Progenitor cell of endocrine pancreas (in vitro differentiated cells): Measurements from ENCODE around the gene IFNA10. TPM values are rescaled to one million over a fixed set of nuclear protein-coding genes. Genes with fewer than 3 reads are reported as not detected.
"Not testable (repeated sequence)": the region's sequence is repeated elsewhere in the genome, so short reads cannot be mapped to it uniquely, and the experiment has no call there.

ENCODE experiments used
- DNase-seq: peaks from one replicate; pipeline ENCODE4 v3.0.0; 2021; ENCODE audit warnings: low spot score; ENCODE audit not compliant: unreplicated experiment
- H3K27ac Mint-ChIP-seq: 2 replicates; pipeline ENCODE4 v1.8.0; 2021; ENCODE audit warnings: mild to moderate bottlenecking, moderate library complexity, mixed read lengths
- H3K27me3 Mint-ChIP-seq: 2 replicates; pipeline ENCODE4 v1.8.0; 2021; ENCODE audit warnings: mixed read lengths
- H3K36me3 Mint-ChIP-seq: 2 replicates; pipeline ENCODE4 v1.8.0; 2022; ENCODE audit warnings: mixed read lengths; ENCODE audit not compliant: insufficient read depth
- H3K4me1 Mint-ChIP-seq: 2 replicates; pipeline ENCODE4 v1.8.0; 2021; ENCODE audit warnings: low read depth, mixed read lengths
- H3K4me3 Mint-ChIP-seq: 2 replicates; pipeline ENCODE4 v1.8.0; 2021; ENCODE audit warnings: low read depth, mild to moderate bottlenecking, moderate library complexity, mixed read lengths
- H3K9me3 Mint-ChIP-seq: 2 replicates; pipeline ENCODE4 v1.8.0; 2021; ENCODE audit warnings: low read depth, mixed read lengths
- total RNA-seq: library from RNA; stranded (reverse); gene quantifications from 2 replicates; pipeline ENCODE4 v1.2.1, GENCODE V29; 2021
- TF ChIP-seq, protein P1 (sequence below): fragments of 200-600 bp; sonication (generic); IDR thresholded peaks from one replicate; pipeline ENCODE4 v1.5.0; 2021; ENCODE audit warnings: antibody characterized with exemption, mild to moderate bottlenecking; ENCODE audit not compliant: unreplicated experiment

The IFNA10 gene
- total RNA-seq, 1 donor from 2014 or later: not detected

DNA sequence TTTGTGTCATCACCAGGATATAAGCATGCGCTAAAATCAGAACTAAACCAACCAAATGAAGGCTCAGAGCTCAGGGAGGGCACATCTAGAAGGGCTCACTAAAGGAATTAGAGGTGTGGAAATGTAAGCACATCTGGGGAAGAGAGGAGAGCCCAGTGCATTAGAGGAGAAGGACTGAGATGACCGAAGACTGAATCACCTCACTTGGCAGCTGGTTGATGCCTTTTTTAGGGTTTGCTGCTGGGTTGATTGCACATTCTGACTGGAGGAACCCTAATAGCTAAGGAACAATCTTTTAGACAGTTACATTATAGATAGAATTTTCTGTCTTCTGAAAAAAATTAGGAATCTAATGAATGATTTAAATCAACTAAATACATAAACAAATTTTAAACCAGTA, 32.3 kb downstream of the IFNA10 start:
- TF ChIP-seq, protein P1, sequence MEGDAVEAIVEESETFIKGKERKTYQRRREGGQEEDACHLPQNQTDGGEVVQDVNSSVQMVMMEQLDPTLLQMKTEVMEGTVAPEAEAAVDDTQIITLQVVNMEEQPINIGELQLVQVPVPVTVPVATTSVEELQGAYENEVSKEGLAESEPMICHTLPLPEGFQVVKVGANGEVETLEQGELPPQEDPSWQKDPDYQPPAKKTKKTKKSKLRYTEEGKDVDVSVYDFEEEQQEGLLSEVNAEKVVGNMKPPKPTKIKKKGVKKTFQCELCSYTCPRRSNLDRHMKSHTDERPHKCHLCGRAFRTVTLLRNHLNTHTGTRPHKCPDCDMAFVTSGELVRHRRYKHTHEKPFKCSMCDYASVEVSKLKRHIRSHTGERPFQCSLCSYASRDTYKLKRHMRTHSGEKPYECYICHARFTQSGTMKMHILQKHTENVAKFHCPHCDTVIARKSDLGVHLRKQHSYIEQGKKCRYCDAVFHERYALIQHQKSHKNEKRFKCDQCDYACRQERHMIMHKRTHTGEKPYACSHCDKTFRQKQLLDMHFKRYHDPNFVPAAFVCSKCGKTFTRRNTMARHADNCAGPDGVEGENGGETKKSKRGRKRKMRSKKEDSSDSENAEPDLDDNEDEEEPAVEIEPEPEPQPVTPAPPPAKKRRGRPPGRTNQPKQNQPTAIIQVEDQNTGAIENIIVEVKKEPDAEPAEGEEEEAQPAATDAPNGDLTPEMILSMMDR: no peak
- no peak overlapping the region for H3K27ac Mint-ChIP-seq
- H3K4me1 Mint-ChIP-seq: no peaks in the 10 kb centered on the region
- no peak for DNase-seq
- H3K36me3 Mint-ChIP-seq: no peaks in the 10 kb centered on the region
- H3K27me3 Mint-ChIP-seq: peaks cover 12% of the 10 kb centered on the region
- H3K9me3 Mint-ChIP-seq: no peaks in the 10 kb centered on the region
- H3K4me3 Mint-ChIP-seq: no peak overlapping the region

GRCh38 chr9:21172156-21172555, 34.8 kb downstream of the IFNA10 start:
- Mint-ChIP-seq H3K4me3 (no peak overlapping the region), H3K36me3 (no peaks in the 10 kb centered on the region), H3K27me3 (peaks cover 10% of the 10 kb centered on the region), H3K4me1 (no peaks in the 10 kb centered on the region), H3K9me3 (no peaks in the 10 kb centered on the region), H3K27ac (no peak overlapping the region)
- TF ChIP-seq, protein P1: no peak
- no peak for DNase-seq

DNA sequence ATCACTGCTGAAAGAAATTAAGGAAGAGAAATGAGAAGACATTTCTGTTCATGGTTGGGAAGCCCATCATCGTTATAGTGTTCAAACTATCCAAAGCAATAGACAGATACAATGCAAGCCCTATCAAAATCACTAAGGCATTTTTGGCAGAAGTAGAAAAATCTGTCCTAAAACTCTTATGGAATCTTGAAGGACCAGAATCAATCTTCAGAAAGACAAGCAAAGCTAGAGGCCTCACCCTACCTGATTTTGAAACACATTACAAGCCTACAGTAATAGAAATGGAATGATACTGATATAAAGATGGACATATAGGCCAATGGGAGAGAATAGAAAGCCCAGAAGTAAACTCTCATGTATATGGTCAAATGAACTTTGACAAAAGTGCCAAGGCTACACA, 35.6 kb downstream of the IFNA10 start:
- no peak overlapping the region for H3K27ac Mint-ChIP-seq
- DNase-seq: no peak
- TF ChIP-seq, protein P1: no peak
- no peaks in the 10 kb centered on the region for H3K9me3 Mint-ChIP-seq
- no peaks in the 10 kb centered on the region for H3K36me3 Mint-ChIP-seq
- no peaks in the 10 kb centered on the region for H3K4me1 Mint-ChIP-seq
- H3K4me3 Mint-ChIP-seq: no peak overlapping the region
- peaks cover 9% of the 10 kb centered on the region for H3K27me3 Mint-ChIP-seq

DNA sequence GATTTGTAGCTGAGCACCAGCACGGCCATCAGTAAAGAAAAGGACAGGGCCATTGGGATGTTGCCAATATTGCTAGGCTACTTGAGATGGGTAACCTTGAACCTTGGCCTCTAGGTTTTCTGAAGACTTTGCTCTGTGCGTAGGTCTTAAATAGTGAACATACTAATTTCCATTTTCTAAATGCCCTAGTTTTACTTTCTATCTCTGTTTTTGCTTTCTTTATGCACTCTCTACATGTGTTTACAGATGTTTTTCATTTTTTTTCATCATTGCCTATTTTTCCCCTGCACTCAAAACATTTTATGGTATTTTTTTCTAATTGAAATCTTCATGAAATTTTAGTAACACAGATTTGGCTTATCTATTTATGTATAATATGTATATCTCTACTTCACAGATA, 40.4 kb downstream of the IFNA10 start, which contains the start of gene IFNA21:
TSS of gene IFNA21 (minus strand) at position 101 of the 400 bp plus-strand sequence. CDS start at position 53, 48 bp downstream.
- not testable (repeated sequence) for H3K27me3 Mint-ChIP-seq, H3K9me3 Mint-ChIP-seq, DNase-seq, H3K36me3 Mint-ChIP-seq, H3K27ac Mint-ChIP-seq, H3K4me1 Mint-ChIP-seq, H3K4me3 Mint-ChIP-seq

GRCh38 chr9:21165516-21165915, 41.4 kb downstream of the IFNA10 start:
- DNase-seq: no peak
- no peaks in the 10 kb centered on the region for H3K27me3 Mint-ChIP-seq
- no peak overlapping the region for H3K27ac Mint-ChIP-seq
- TF ChIP-seq, protein P1: no peak
- peaks cover 15% of the 10 kb centered on the region for H3K9me3 Mint-ChIP-seq
- H3K4me3 Mint-ChIP-seq: no peak overlapping the region
- no peaks in the 10 kb centered on the region for H3K4me1 Mint-ChIP-seq
- H3K36me3 Mint-ChIP-seq: peaks cover 2% of the 10 kb centered on the region

- H3K4me3 Mint-ChIP-seq: no peak overlapping the region
- DNase-seq: no peak
- H3K27ac Mint-ChIP-seq: no peak overlapping the region
- peaks cover 2% of the 10 kb centered on the region for H3K4me1 Mint-ChIP-seq
- H3K36me3 Mint-ChIP-seq: peaks cover 2% of the 10 kb centered on the region
- H3K27me3 Mint-ChIP-seq: no peaks in the 10 kb centered on the region
- peaks cover 21% of the 10 kb centered on the region for H3K9me3 Mint-ChIP-seq
- TF ChIP-seq, protein P1: no peak
Measured at GRCh38 chr9:21160178-21160577, 46.8 kb downstream of the IFNA10 start.
